Articular chondrocyte of knee joint (primary cell): ENCODE measurements around the gene SIGLEC5. TPM values are rescaled to one million over a fixed set of nuclear protein-coding genes. Genes with fewer than 3 reads are reported as not detected.

Experiments
- small RNA-seq: library from RNA; depleted of rRNA; stranded (forward); fragments of <200 nt; gene quantifications from one replicate; pipeline ENCODE3, GENCODE V24; 2012
- total RNA-seq: library from RNA; depleted of rRNA; stranded (reverse); fragments of >200 nt; gene quantifications from 2 replicates; pipeline ENCODE4 v1.2.3, GENCODE V29; 2012

Gene SIGLEC5
- total RNA-seq, result not detected in 2 replicates

GRCh38 chr19:51630315-51630714 is at the start of gene SIGLEC5:
SIGLEC5 (minus strand) TSS chr19:51630401; CDS start chr19:51630335, 66 bp downstream.

GRCh38 chr19:51646730-51647129 is 16.5 kb upstream of the SIGLEC5 start, which contains the start of gene SIGLEC14:
SIGLEC14 (minus strand) TSS chr19:51646825; CDS start chr19:51646759, 66 bp downstream.

GRCh38 chr19:51570962-51571575 is 59.1 kb downstream of the SIGLEC5 start, which contains the start of gene ZNF175:
ZNF175 (plus strand) TSS chr19:51571283; CDS start chr19:51573330, 2,047 bp downstream.

Small RNA genes within 50 kb of the gene (small RNA-seq; reads per million reads assigned to genes)
- gene AC018755.2, result not detected

Other genes with a start within 250 kb of the SIGLEC5 start
- gene LIM2, start 242.4 kb downstream of the SIGLEC5 start, total RNA-seq, result not detected in 2 replicates
- gene C19orf84, start 239.8 kb downstream of the SIGLEC5 start, total RNA-seq, result not detected in 2 replicates
- gene SIGLEC10, start 212.8 kb downstream of the SIGLEC5 start, total RNA-seq, result not detected in 2 replicates
- not detected in 2 replicates for gene SIGLEC8, start 171.9 kb downstream of the SIGLEC5 start, total RNA-seq
- not detected in 2 replicates for gene CEACAM18, start 151.9 kb downstream of the SIGLEC5 start, total RNA-seq
- not detected in 2 replicates for gene SIGLEC12, start 128.6 kb downstream of the SIGLEC5 start, total RNA-seq
- not detected in 2 replicates for gene SIGLEC6, start 98.7 kb downstream of the SIGLEC5 start, total RNA-seq
- gene ZNF175, start 59.1 kb downstream of the SIGLEC5 start, total RNA-seq, result 12.2 and 16.4 TPM in 2 replicates
- not detected in 2 replicates for gene SIGLEC14, start 16.4 kb upstream of the SIGLEC5 start, total RNA-seq
- 3.8 and 7.1 TPM in 2 replicates for gene SPACA6, start 62.9 kb upstream of the SIGLEC5 start, total RNA-seq
- 0.13 and 0.54 TPM in 2 replicates for gene HAS1, start 93.6 kb upstream of the SIGLEC5 start, total RNA-seq
- not detected in 2 replicates for gene FPR1, start 121.5 kb upstream of the SIGLEC5 start, total RNA-seq
- gene FPR2, start 130.8 kb upstream of the SIGLEC5 start, total RNA-seq, result not detected in 2 replicates
- not detected in 2 replicates for gene FPR3, start 164.8 kb upstream of the SIGLEC5 start, total RNA-seq